ENCODE data around the gene NID2. TPM values are rescaled to one million over a fixed set of nuclear protein-coding genes. Genes with fewer than 3 reads are reported as not detected.

NID2 gene
- total and polyA plus RNA-seq, 9 donors = 74.9 to 179 (median 112) TPM

- no peaks in the 10 kb centered on the region for H3K27me3 ChIP-seq (ENCODE audit: control insufficient read depth, insufficient read depth, low read length)
- H3K4me3 ChIP-seq (ENCODE audit: low read length) = no peak overlapping the region
- peaks cover 14% of the 10 kb centered on the region for H3K4me1 ChIP-seq (ENCODE audit: control insufficient read depth, insufficient read depth, low read length)
- no peak overlapping the region for H3K27ac ChIP-seq (ENCODE audit: low read length)
- no peak for DNase-seq
- H3K36me3 ChIP-seq (ENCODE audit: control insufficient read depth, insufficient read depth, low read length) = peaks cover 6% of the 10 kb centered on the region
- H3K9me3 ChIP-seq (replicated peaks; ENCODE audit: control insufficient read depth, low read depth, low read length) = no peaks in the 10 kb centered on the region
These were observed 9.2 kb downstream of the NID2 start for GRCh38 chr14:52059649-52060048.

- WGBS (ENCODE audit: insufficient coverage) = 93% methylated on average over 2 of the region's 3 CpGs
- H3K27me3 ChIP-seq (ENCODE audit: control insufficient read depth, insufficient read depth, low read length) = no peaks in the 10 kb centered on the region
- no peak overlapping the region for H3K27ac ChIP-seq (ENCODE audit: low read length)
- peaks cover 7% of the 10 kb centered on the region for H3K36me3 ChIP-seq (ENCODE audit: control insufficient read depth, insufficient read depth, low read length)
- no peak for DNase-seq
- H3K4me3 ChIP-seq (ENCODE audit: low read length) = no peak overlapping the region
- no peaks in the 10 kb centered on the region for H3K9me3 ChIP-seq (replicated peaks; ENCODE audit: control insufficient read depth, low read depth, low read length)
- peaks cover 21% of the 10 kb centered on the region for H3K4me1 ChIP-seq (ENCODE audit: control insufficient read depth, insufficient read depth, low read length)
These were observed 10.5 kb downstream of the NID2 start for GRCh38 chr14:52058341-52058740.

- no CpG with 5 or more reads among the region's 2 CpGs for WGBS (ENCODE audit: insufficient coverage)
- DNase-seq = no peak
- H3K27ac ChIP-seq (ENCODE audit: low read length) = no peak overlapping the region
These were observed 13.7 kb downstream of the NID2 start for GRCh38 chr14:52055167-52055566.

GRCh38 chr14:52054678-52055077 lies 14.2 kb downstream of the NID2 start:
- peaks cover 32% of the 10 kb centered on the region for H3K4me1 ChIP-seq (ENCODE audit: control insufficient read depth, insufficient read depth, low read length)
- H3K36me3 ChIP-seq (ENCODE audit: control insufficient read depth, insufficient read depth, low read length) = peaks cover 9% of the 10 kb centered on the region

More at GRCh38 chr14:52055167-52055566, 13.7 kb downstream of the NID2 start:
- peaks cover 9% of the 10 kb centered on the region for H3K36me3 ChIP-seq (ENCODE audit: control insufficient read depth, insufficient read depth, low read length)
- H3K4me3 ChIP-seq (ENCODE audit: low read length) = no peak overlapping the region
- H3K27me3 ChIP-seq (ENCODE audit: control insufficient read depth, insufficient read depth, low read length) = no peaks in the 10 kb centered on the region
- H3K4me1 ChIP-seq (ENCODE audit: control insufficient read depth, insufficient read depth, low read length) = peaks cover 29% of the 10 kb centered on the region
- H3K9me3 ChIP-seq (replicated peaks; ENCODE audit: control insufficient read depth, low read depth, low read length) = no peaks in the 10 kb centered on the region

DNA sequence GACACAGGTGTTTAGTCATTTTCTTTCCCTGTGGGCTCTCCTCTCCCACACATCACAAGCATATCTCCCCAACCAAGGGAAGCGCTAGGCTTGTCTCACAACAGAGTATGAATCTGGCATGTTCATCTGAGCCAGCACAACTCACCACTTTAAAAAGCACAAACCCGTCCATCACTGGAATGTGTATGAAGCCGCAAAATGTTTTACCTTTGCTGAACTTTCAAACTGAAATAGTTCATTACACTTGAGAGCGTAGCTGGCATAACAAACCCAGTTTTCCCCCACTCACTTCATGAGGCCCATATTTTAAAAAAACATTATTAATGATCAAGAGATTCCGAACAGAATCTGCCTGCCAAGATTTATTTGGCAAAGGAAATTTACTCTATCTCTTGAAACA lies 15.8 kb downstream of the NID2 start:
- 38% methylated on average over 2 of the region's 5 CpGs for whole genome bisulfite sequencing (ENCODE audit: insufficient coverage)
- H3K27ac ChIP-seq (ENCODE audit: low read length) = peak overlapping the region; percentile 16
- H3K27me3 ChIP-seq (ENCODE audit: control insufficient read depth, insufficient read depth, low read length) = no peaks in the 10 kb centered on the region
- DNase-seq = peak; percentile 70
- no peak overlapping the region for H3K4me3 ChIP-seq (ENCODE audit: low read length)
- no peaks in the 10 kb centered on the region for H3K9me3 ChIP-seq (replicated peaks; ENCODE audit: control insufficient read depth, low read depth, low read length)
- H3K4me1 ChIP-seq (ENCODE audit: control insufficient read depth, insufficient read depth, low read length) = peaks cover 46% of the 10 kb centered on the region
- peaks cover 9% of the 10 kb centered on the region for H3K36me3 ChIP-seq (ENCODE audit: control insufficient read depth, insufficient read depth, low read length)

More at GRCh38 chr14:52054678-52055077, 14.2 kb downstream of the NID2 start:
- Histone ChIP-seq H3K27me3 (ENCODE audit: control insufficient read depth, insufficient read depth, low read length) (no peaks in the 10 kb centered on the region), H3K9me3 (replicated peaks; ENCODE audit: control insufficient read depth, low read depth, low read length) (no peaks in the 10 kb centered on the region), H3K27ac (ENCODE audit: low read length) (no peak overlapping the region), H3K4me3 (ENCODE audit: low read length) (no peak overlapping the region)
- no CpG with 5 or more reads among the region's 1 CpG for WGBS (ENCODE audit: insufficient coverage)
- no peak for DNase-seq

DNA sequence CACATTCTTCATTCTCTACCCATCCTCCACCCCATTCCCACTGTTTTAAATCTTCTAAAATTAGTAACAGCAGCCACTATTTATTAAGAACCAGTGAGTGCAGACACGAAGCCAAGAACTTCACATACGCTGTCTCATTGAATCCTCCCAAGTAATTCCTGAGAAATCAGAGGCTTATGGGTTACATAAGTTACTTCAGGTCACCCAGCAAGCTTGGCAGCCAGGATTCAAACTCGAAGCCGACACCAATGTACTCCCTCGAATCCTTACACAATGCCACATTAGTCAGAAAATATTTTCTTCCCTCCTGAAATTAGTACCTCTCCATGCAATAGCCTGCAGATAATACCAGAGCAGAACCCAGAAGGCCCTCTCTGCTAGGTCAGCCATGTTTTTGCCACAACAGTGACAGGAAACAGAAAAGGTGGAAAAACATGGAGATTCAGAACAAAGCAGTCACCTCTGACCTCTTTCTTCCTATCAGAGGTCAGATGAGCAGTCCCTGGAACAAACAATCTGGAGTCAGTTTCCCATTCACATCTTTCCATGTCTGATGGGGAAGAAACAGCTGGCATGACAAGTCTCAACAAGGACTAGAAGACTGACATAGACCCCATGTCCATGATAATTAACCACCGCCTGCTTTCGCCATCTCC lies 16.4 kb downstream of the NID2 start:
- peak overlapping the region; percentile 16 for H3K27ac ChIP-seq (ENCODE audit: low read length)
- no peaks in the 10 kb centered on the region for H3K9me3 ChIP-seq (replicated peaks; ENCODE audit: control insufficient read depth, low read depth, low read length)
- H3K4me1 ChIP-seq (ENCODE audit: control insufficient read depth, insufficient read depth, low read length) = peaks cover 49% of the 10 kb centered on the region
- H3K36me3 ChIP-seq (ENCODE audit: control insufficient read depth, insufficient read depth, low read length) = peaks cover 9% of the 10 kb centered on the region
- no peaks in the 10 kb centered on the region for H3K27me3 ChIP-seq (ENCODE audit: control insufficient read depth, insufficient read depth, low read length)
- 21% methylated on average over 7 of the region's 7 CpGs for WGBS (ENCODE audit: insufficient coverage)
- no peak overlapping the region for H3K4me3 ChIP-seq (ENCODE audit: low read length)
- peak; percentile 75 for DNase-seq

GRCh38 chr14:52051871-52052270 lies 17.0 kb downstream of the NID2 start:
- no CpG with 5 or more reads among the region's 2 CpGs for WGBS (ENCODE audit: insufficient coverage)
- Histone ChIP-seq H3K27me3 (ENCODE audit: control insufficient read depth, insufficient read depth, low read length) (no peaks in the 10 kb centered on the region), H3K27ac (ENCODE audit: low read length) (peak overlapping the region; percentile 54), H3K4me1 (ENCODE audit: control insufficient read depth, insufficient read depth, low read length) (peaks cover 49% of the 10 kb centered on the region), H3K4me3 (ENCODE audit: low read length) (no peak overlapping the region), H3K9me3 (replicated peaks; ENCODE audit: control insufficient read depth, low read depth, low read length) (no peaks in the 10 kb centered on the region), H3K36me3 (ENCODE audit: control insufficient read depth, insufficient read depth, low read length) (peaks cover 9% of the 10 kb centered on the region)
- no peak for DNase-seq

DNA sequence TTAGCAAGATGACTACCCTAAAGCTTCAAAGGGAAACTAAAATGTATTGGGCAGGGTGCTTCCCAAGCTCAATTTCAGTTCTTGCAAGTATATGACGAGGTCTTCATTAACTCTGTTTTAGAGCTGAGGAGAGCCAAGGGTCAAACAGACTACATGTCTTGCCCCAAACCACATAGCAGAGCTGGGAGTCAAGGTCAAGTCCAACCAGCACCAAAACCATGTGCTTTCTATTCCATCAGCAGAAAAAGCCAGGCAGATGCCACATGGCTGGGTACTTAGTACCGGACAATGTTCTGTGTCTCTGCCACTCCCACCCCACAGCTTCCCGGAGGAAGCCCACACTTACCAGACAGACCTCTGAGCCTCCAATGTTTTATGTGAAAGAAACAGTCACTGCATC lies 17.6 kb downstream of the NID2 start:
- no peak for DNase-seq
- WGBS (ENCODE audit: insufficient coverage) = 40% methylated on average over 1 of the region's 3 CpGs
- H3K27me3 ChIP-seq (ENCODE audit: control insufficient read depth, insufficient read depth, low read length) = no peaks in the 10 kb centered on the region
- H3K27ac ChIP-seq (ENCODE audit: low read length) = no peak overlapping the region
- H3K9me3 ChIP-seq (replicated peaks; ENCODE audit: control insufficient read depth, low read depth, low read length) = no peaks in the 10 kb centered on the region
- H3K4me3 ChIP-seq (ENCODE audit: low read length) = no peak overlapping the region
- peaks cover 9% of the 10 kb centered on the region for H3K36me3 ChIP-seq (ENCODE audit: control insufficient read depth, insufficient read depth, low read length)
- H3K4me1 ChIP-seq (ENCODE audit: control insufficient read depth, insufficient read depth, low read length) = peaks cover 49% of the 10 kb centered on the region

DNA sequence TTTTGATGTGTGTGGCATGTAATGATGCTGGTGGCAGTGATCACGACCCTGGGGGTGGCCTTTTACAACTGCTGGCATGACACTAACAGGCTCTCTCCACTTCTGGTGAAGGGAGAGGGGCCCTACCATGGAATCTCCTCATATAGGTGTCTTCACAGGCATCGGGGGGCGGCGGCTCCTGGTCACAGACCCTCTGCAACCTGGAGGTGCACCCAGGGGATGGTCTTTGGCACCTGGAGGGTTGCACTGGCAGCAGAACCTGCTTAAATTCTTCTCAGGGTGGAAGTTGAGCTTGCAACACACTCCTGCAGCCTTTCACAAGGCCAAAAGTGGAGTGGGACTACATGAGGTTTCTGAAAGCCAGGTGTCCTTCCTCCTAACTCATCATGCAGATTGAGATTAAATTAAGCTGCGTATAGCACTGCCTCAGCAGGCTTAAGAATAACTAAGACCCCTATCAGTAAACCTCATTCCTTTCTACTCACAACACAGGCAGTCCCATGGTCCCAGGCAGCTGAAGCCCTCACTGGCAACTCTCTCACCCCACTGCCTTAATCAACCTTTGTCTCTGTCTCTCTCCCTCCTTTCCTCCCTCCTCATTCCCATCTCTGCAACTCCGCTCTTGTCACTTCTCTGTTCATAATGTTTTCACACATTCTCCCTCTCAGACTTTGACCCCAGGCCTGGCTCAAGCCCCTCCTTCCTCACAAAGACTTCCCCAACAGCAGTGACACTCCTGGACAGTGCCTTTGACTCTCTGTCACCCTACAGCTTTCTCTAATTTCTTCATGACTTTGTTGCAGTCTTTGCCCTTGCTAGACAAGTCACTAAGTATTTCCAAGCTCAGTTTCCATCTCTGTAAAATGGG lies 18.9 kb downstream of the NID2 start:
- WGBS (ENCODE audit: insufficient coverage) = 75% methylated on average over 4 of the region's 6 CpGs
- no peak overlapping the region for H3K4me3 ChIP-seq (ENCODE audit: low read length)

DNA sequence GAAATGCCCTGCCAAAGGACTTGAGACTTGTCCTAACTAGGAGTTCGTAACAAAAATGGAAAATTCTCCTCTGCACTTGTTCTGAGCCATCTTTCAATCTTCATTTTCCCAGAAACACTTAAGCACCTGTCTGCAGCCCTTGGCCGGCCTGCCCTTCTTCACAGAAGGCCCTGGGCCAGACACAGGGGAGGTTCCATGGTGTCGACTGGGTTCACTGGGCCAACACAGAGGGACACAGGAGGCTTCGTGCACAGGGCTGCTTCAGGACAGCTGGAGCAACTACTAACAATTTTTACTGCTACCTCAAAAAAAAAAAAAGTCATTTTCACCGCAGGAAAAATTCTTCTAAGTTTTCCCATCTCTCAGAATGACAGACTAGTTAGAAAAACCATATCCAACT lies 19.6 kb downstream of the NID2 start:
- H3K36me3 ChIP-seq (ENCODE audit: control insufficient read depth, insufficient read depth, low read length) = peaks cover 9% of the 10 kb centered on the region
- H3K27ac ChIP-seq (ENCODE audit: low read length) = peak overlapping the region; percentile 42
- H3K27me3 ChIP-seq (ENCODE audit: control insufficient read depth, insufficient read depth, low read length) = no peaks in the 10 kb centered on the region
- 25% methylated on average over 2 of the region's 5 CpGs for WGBS (ENCODE audit: insufficient coverage)
- no peaks in the 10 kb centered on the region for H3K9me3 ChIP-seq (replicated peaks; ENCODE audit: control insufficient read depth, low read depth, low read length)
- no peak overlapping the region for H3K4me3 ChIP-seq (ENCODE audit: low read length)
- H3K4me1 ChIP-seq (ENCODE audit: control insufficient read depth, insufficient read depth, low read length) = peaks cover 48% of the 10 kb centered on the region
- DNase-seq = peak; percentile 63

More for the DNA sequence above, 18.9 kb downstream of the NID2 start:
- Histone ChIP-seq H3K27ac (ENCODE audit: low read length) (no peak overlapping the region), H3K9me3 (replicated peaks; ENCODE audit: control insufficient read depth, low read depth, low read length) (no peaks in the 10 kb centered on the region), H3K27me3 (ENCODE audit: control insufficient read depth, insufficient read depth, low read length) (no peaks in the 10 kb centered on the region), H3K36me3 (ENCODE audit: control insufficient read depth, insufficient read depth, low read length) (peaks cover 9% of the 10 kb centered on the region), H3K4me1 (ENCODE audit: control insufficient read depth, insufficient read depth, low read length) (peaks cover 49% of the 10 kb centered on the region)
- DNase-seq = no peak

Data from muscle of leg (tissue), 11 donors.